Stimulated activated CD4-positive, alpha-beta T cell treated with anti-CD3 and anti-CD28 coated beads, TNF-alpha, amount 100 ng/mL, for 4 hours (primary cell): Measurements from ENCODE around the gene FGGY.
"Not testable (repeated sequence)": the region's sequence is repeated elsewhere in the genome, so short reads cannot be mapped to it uniquely, and the experiment has no call there.

Experiments used
- DNase-seq, 3 experiments: peaks; one replicate each; pipeline ENCODE4 v3.0.0-alpha.2; 2020; ENCODE audit warnings: low read depth in 3 of 3

Gene FGGY

GRCh38 chr1:59545830-59546229 lies 248.9 kb downstream of the FGGY start:
- no peak for DNase-seq

- DNase-seq, result no peak
Measured at GRCh38 chr1:59549066-59549837, 252.4 kb downstream of the FGGY start.

- no peak for DNase-seq
Measured at GRCh38 chr1:59549903-59550302, 253.0 kb downstream of the FGGY start.

- DNase-seq, result no peak
Measured at GRCh38 chr1:59552007-59552406, 255.1 kb downstream of the FGGY start.

GRCh38 chr1:59553371-59553770 lies 256.5 kb downstream of the FGGY start:
- no peak for DNase-seq

GRCh38 chr1:59554011-59554663 lies 257.2 kb downstream of the FGGY start:
- no peak for DNase-seq

GRCh38 chr1:59554752-59555151 lies 257.9 kb downstream of the FGGY start:
- DNase-seq, result no peak

GRCh38 chr1:59556398-59556797 lies 259.5 kb downstream of the FGGY start:
- no peak for DNase-seq

GRCh38 chr1:59556802-59557548 lies 260.1 kb downstream of the FGGY start:
- DNase-seq, result no peak

GRCh38 chr1:59557549-59557885 lies 260.6 kb downstream of the FGGY start:
- no peak for DNase-seq

- DNase-seq, result not testable (repeated sequence)
Measured at GRCh38 chr1:59558580-59558979, 261.7 kb downstream of the FGGY start.

GRCh38 chr1:59560807-59561450 lies 264.0 kb downstream of the FGGY start:
- no peak for DNase-seq

GRCh38 chr1:59561796-59562195 lies 264.9 kb downstream of the FGGY start:
- no peak for DNase-seq

GRCh38 chr1:59564192-59564891 lies 267.4 kb downstream of the FGGY start:
- DNase-seq, result no peak

GRCh38 chr1:59565611-59566410 lies 268.9 kb downstream of the FGGY start:
- no peak for DNase-seq

GRCh38 chr1:59568158-59568935 lies 271.5 kb downstream of the FGGY start:
- no peak for DNase-seq

GRCh38 chr1:59569198-59569597 lies 272.3 kb downstream of the FGGY start:
- no peak for DNase-seq

- DNase-seq, result peak in 1 of 3 experiments; percentile 3
Measured at GRCh38 chr1:59570524-59570923, 273.6 kb downstream of the FGGY start.

- no peak for DNase-seq
Measured at GRCh38 chr1:59574085-59574484, 277.2 kb downstream of the FGGY start.

GRCh38 chr1:59577774-59578173 lies 280.9 kb downstream of the FGGY start:
- no peak for DNase-seq
